Measurements from ENCODE around the gene PSEN1.

GRCh38 chr14:73105727-73106126 is 30.6 kb upstream of the PSEN1 start:
- no peak for TF ChIP-seq CTCF (conservative IDR thresholded peaks at IDR 0.05; ENCODE audit: low read depth in 2 of 2)
- TF ChIP-seq POLR2AphosphoS5 (IDR thresholded peaks at IDR 0.05; ENCODE audit: low read depth), result no peak
- TF ChIP-seq EZH2 (IDR thresholded peaks at IDR 0.05; ENCODE audit: low read depth, unreplicated experiment), result no peak
- no peak for TF ChIP-seq REST (IDR thresholded peaks at IDR 0.05; ENCODE audit: unreplicated experiment)
- no peak for TF ChIP-seq ETS1 (IDR thresholded peaks at IDR 0.05)
- TF ChIP-seq CREB1 (CRISPR knock-in tag; IDR thresholded peaks at IDR 0.05; ENCODE audit: low read depth), result no peak
- TF ChIP-seq EZH2phosphoT487 (IDR thresholded peaks at IDR 0.05; ENCODE audit: unreplicated experiment), result no peak
- TF ChIP-seq ZNF462 (CRISPR knock-in tag; IDR thresholded peaks at IDR 0.05), result no peak
